Stimulated activated naive CD8-positive, alpha-beta T cell treated with anti-CD3 and anti-CD28 coated beads, Interleukin-15, Interleukin-2, amounts not matched to agents 100 U/mL and 50 U/mL, for 24 hours (primary cell): ENCODE data around the gene CEP192.
"Not testable (repeated sequence)": the region's sequence is repeated elsewhere in the genome, so short reads cannot be mapped to it uniquely, and the experiment has no call there.

Source experiments
- ATAC-seq: fragments of 150-1000 bp; cut with Tn5 transposase; one replicate; pipeline ENCODE4 v1.10.0; 2021
- DNase-seq: peaks from one replicate; pipeline ENCODE4 v3.0.0; 2021

The CEP192 gene

GRCh38 chr18:12990967-12991820 is at the start of gene CEP192:
CEP192 (plus strand) TSS chr18:12991362; CDS start chr18:12999425, 8,063 bp downstream.
- DNase-seq (peak; percentile 96), ATAC-seq (peak; percentile 92)

GRCh38 chr18:12943215-12943614 is 47.9 kb upstream of the CEP192 start:
- ATAC-seq (no peak), DNase-seq (no peak)

DNA sequence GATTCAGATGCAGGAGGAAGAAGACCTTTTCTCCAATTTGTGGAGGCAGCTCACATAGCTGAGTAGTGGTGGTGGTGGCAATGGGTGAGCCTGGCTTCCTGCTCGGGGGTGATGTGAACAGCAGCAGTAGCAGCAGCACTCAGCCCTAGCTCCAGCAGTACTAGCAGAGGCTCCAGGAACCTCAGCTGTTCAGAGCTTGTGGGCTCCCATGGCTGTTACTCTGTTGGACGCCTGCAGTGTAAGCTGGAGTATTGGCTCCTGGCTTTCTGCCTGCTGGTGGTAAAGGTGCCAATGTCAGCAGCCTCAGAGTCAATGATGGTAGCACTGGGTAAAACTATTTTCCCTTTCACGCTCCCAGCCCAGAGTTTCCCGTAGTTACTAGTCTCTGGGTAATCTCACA is 46.5 kb upstream of the CEP192 start:
- DNase-seq (no peak), ATAC-seq (no peak)

- peak; percentile 39 for DNase-seq
- no peak for ATAC-seq
These were observed 44.4 kb upstream of the CEP192 start for GRCh38 chr18:12946549-12947284.

DNA sequence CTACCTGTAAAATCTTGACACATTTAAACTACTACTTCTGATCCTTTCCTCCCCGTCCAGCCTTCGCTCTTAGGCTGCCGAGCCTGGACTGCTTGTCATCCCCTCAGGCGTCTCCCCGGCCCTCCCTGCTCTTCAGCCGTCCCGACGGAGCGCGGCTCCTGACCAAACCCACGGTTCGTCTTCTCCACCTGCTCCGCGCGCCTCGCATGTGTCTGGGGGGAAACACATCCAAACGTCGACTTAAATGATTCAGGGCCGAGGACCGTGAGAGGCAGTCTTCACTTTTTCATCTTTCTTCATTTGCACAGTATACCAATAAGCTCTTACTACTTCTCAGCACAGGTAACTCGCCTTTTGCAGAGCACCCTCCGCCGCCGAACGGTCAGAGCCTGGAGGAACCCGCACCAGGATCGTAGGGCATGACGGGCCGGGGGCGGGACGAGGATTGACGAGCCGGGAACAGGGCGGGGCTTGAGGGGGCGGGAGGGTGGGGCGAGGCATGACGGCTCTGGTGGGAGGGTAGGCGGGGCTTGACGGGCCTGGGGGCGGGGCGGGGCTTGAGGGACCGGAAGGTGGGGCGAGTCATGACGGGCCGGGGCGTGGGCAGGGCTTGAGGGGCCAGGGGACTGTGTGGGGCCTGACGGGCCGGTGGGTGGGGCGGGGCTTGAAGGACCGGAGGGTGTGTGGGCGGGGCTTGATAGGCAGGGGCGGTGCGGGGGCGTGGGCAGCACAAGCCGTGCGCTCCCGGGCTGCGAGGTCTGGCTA is 43.7 kb upstream of the CEP192 start, which contains the start of gene SEH1L:
SEH1L (plus strand) TSS at position 727 of the 765 bp plus-strand sequence. CDS start 111 bp downstream, outside the sequence.
- ATAC-seq = peak; percentile 85
- DNase-seq = peak; percentile 100

GRCh38 chr18:12948050-12948804 is 42.9 kb upstream of the CEP192 start:
- ATAC-seq (peak; percentile 90), DNase-seq (peak; percentile 99)

GRCh38 chr18:12958478-12958877 is 32.7 kb upstream of the CEP192 start:
- DNase-seq (no peak), ATAC-seq (no peak)

- DNase-seq (no peak), ATAC-seq (no peak)
These were observed 30.8 kb upstream of the CEP192 start for GRCh38 chr18:12960395-12960794.

- ATAC-seq = no peak
- no peak for DNase-seq
These were observed 30.2 kb upstream of the CEP192 start for GRCh38 chr18:12960853-12961397.

DNA sequence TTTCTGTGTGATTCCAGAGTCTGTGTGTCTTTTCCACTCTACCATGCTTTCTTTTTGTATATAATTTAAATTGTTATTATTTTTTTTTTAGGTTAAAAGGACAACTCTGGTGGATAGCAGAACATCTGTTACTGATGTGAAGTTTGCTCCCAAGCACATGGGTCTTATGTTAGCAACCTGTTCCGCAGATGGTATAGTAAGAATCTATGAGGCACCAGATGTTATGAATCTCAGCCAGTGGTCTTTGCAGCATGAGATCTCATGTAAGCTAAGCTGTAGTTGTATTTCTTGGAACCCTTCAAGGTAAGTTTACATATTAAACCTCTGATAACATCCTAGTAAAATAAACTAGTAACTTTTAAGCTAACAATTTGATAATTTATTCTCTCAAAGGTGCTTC is 28.1 kb upstream of the CEP192 start:
- ATAC-seq (no peak), DNase-seq (no peak)

- DNase-seq (no peak), ATAC-seq (no peak)
These were observed 23.0 kb upstream of the CEP192 start for GRCh38 chr18:12968115-12968514.

DNA sequence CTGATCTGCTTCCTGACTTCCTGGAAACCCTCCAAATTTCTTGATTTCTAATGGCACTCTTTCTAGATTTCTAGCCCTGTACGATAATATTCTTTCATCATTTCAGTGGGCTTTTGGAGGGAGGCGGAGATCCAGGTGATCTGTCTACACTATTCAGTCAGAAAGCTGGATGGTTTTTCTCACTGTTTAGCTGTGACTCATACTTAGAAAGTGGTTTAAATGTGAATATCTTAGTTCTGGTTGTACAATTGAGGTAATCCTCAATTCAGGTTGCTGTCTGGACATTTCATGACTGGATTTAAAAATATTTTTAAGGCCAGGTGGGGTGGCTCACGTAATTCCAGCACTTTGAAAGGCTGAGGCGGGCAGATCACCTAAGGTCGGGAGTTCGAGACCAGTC is 22.5 kb upstream of the CEP192 start:
- DNase-seq = no peak
- ATAC-seq = peak; percentile 40

DNA sequence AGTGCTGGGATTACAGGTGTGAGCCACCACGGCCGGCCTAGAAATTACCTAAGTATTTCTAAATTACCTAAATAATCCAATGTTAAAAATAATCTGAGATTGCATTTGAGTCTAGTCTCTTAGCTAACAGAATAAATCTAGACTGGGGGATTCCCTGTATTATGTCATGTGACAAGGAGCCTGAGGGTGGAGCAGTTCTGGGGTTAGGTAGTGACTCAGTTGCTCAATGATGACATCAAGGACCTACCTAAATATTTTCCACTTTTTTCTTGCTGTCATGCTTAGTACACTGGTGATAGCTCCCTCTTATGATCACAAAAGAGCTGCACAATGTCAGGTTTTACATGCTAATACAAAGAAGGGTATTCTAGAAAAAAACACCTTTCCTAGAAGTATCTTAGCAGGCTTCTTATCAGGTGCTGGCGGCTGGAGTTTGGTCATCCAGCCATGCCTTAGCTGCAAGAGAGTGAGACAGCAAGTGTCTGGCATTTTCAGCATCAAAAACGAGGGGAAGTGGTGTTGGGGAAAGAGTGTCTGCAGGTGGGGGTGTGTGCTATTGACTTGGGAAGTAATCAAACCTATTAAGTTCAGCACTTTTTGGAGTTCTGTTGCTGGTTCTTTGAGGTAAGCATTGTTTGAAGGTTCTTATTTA is 17.5 kb upstream of the CEP192 start:
- ATAC-seq = peak; percentile 57
- no peak for DNase-seq

GRCh38 chr18:12975488-12975887 is 15.7 kb upstream of the CEP192 start:
- ATAC-seq (no peak), DNase-seq (no peak)

GRCh38 chr18:12976305-12976704 is 14.9 kb upstream of the CEP192 start:
- ATAC-seq = peak; percentile 14
- DNase-seq = no peak

DNA sequence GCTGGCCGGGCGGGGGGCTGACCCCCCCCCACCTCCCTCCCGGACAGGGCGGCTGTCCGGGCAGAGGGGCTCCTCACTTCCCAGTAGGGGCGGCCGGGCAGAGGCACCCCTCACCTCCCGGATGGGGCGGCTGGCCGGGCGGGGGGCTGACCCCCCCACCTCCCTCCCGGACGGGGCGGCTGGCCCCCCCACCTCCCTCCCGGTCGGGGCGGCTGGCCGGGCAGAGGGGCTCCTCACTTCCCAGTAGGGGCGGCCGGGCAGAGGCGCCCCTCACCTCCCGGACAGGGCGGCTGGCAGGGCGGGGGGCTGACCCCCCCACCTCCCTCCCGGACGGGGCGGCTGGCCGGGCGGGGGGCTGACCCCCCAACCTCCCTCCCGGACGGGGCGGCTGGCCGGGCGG is 11.1 kb upstream of the CEP192 start:
- ATAC-seq = not testable (repeated sequence)

DNA sequence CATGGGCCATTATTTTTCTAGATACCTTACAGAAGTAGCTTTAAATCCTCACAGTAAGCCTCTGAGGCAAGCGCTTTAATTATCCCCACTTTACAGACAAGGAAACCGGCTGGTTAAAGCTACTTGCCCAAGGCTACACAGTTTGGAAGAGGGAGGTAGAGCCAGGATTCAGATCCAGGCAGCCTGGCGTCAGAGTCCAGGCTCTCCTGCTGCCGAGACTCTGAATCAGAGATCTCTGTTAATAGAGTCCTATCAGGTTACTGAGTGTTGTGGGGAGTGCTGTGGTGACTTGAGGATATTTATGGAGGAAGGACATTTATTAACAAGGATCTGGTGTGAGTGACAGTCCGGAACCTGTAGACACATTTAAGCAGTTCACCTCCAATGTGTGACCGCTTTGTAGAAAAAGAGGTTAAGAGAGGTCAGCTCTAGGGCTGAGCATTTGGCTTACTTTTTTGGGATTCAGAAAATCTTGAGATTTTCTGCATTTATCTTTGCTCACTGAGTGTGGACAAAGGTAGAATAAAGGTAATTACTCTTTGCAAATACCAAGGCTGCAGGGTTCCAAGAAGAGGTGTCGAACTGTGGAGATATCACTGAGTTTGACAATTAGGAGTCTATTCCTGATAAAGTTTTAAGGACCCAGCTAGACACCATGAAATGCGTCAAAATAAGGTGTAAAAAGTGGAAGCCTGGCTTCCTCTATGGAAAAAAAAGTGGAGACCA is 1.6 kb upstream of the CEP192 start:
- DNase-seq = no peak
- no peak for ATAC-seq

More for the DNA sequence above, 11.1 kb upstream of the CEP192 start:
- DNase-seq = not testable (repeated sequence)

DNA sequence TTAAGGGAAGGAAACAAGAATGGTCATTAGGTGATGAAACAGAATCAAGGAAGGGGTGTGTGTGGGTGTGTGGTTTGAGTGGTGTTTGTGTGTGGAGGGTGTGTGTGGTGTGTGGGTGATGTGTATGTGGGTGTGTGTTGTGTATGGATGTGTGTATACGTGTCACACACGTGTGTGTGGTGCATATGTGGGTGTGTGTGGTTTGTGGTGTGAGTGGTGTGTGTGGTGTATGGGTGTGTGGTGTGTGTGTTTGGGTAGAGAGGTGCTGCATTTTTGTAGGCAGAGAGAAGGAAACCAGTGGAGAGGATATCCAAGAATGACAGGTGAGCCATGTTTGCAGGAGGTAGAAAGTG is 1.1 kb upstream of the CEP192 start:
- no peak for ATAC-seq

GRCh38 chr18:12990641-12990966 is 558 bp upstream of the CEP192 start:
- DNase-seq (no peak), ATAC-seq (no peak)

More for the DNA sequence above, 1.1 kb upstream of the CEP192 start:
- peak; percentile 63 for DNase-seq

DNA sequence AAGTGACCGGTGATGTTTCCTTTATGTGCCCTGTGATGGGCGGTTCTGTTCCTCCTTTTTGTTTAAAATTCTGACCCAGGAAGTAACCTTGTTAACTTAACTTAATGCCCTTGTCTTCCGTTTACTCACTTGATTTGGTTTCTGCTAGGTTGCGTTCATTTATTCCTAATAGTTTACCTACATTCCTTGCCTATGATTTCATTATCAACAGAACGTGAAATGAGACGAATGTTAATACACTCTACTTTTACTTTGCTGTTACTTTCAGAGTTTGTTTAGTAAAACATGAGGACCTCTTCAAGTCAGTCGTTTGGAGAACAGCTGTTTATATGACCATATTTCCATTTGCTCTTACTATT is 638 bp downstream of the CEP192 start:
- no peak for ATAC-seq
- DNase-seq = no peak
